Psoas muscle (tissue), 8 donors: Measurements from ENCODE around the gene FYN. TPM values are rescaled to one million over a fixed set of nuclear protein-coding genes. Genes with fewer than 3 reads are reported as not detected.
A peak's percentile ranks its signal among the peaks of the same experiment; 100 is the strongest.

ENCODE experiments used
- ATAC-seq, 4 donors: fragments of 200-7000 bp; cut with Tn5 transposase; one replicate each; pipeline ENCODE4 v1.9.1; 2020; ENCODE audit warnings: moderate library complexity in 3 of 4, mild to moderate bottlenecking in 2 of 4
- DNase-seq, 2 donors: peaks; one replicate each; pipeline ENCODE4 v3.0.0-alpha.2; 2020
- H3K27ac ChIP-seq: fragments of 200-600 bp; one replicate; pipeline ENCODE4 v1.8.0; 2022
- H3K27me3 ChIP-seq, 3 donors: fragments of 200-600 bp in 1 of 3; one replicate each; pipeline versions ENCODE4 v1.6.1 to v1.8.0; 2013 to 2022; ENCODE audit warnings: low read length in 2 of 3, mild to moderate bottlenecking in 2 of 3, moderate library complexity in 1 of 3; ENCODE audit not compliant: insufficient read depth in 3 of 3
- H3K36me3 ChIP-seq, 2 donors: fragments of 200-600 bp in 1 of 2; one replicate each; pipeline versions ENCODE4 v1.6.1 to v1.8.0; 2013 to 2022; ENCODE audit warnings: low read depth in 1 of 2, mild to moderate bottlenecking in 1 of 2, moderate library complexity in 1 of 2; ENCODE audit not compliant: insufficient read depth in 1 of 2
- H3K4me1 ChIP-seq: fragments of 200-600 bp; one replicate; pipeline ENCODE4 v1.8.0; 2022
- H3K4me3 ChIP-seq: fragments of 200-600 bp; one replicate; pipeline ENCODE4 v1.8.0; 2022; ENCODE audit warnings: mild to moderate bottlenecking
- H3K9me3 ChIP-seq: fragments of 200-600 bp; one replicate; pipeline ENCODE4 v1.8.0; 2022
- CTCF ChIP-seq: fragments of 200-600 bp; IDR thresholded peaks from one replicate; pipeline ENCODE4 v1.8.0; 2022; ENCODE audit warnings: antibody characterized with exemption
- WGBS, 3 donors: extraction: QIAGEN DNeasy Blood & Tissue Kit; methylation state at CpG; one replicate each; pipeline versions ENCODE4 v1.1.6 to v1.1.7; 2013; 5-methylcytosine and 5-hydroxymethylcytosine counted together
- intact Hi-C, 2 donors: fragments of 100-400 bp; cut with DNase I; formaldehyde crosslinking; loops; one replicate each; pipeline versions ENCODE4 v1.11.0 to v1.14.2; 2022
- polyA plus RNA-seq, 3 donors: library from polyadenylated mRNA; stranded (reverse); fragments of 200-250 nt; gene quantifications; one replicate each; pipeline ENCODE4 v1.2.3, GENCODE V29; 2013
- total RNA-seq, 4 donors: library from RNA; stranded (reverse); fragmentation: NEBNext Ultra II Directional in 2 of 4; extraction: Animal tissue kit (Norgen Biotek cat#: 25700) in 2 of 4; gene quantifications; one replicate each; pipeline versions ENCODE4 v1.2.1 to v1.2.4, GENCODE V29; 2021 to 2023
- donor health status: healthy with polysubstance abuse.
- donor health status: DM: no; HTN: no; CAD: no; lungs with moderate emphysema.
- donor health status: Bipolar disorder and iron deficiency.
- donor health status: healthy.
- donor health status: DM: yes; HTN: yes; CAD: no.
- donor health status: DM: no; HTN: no; CAD: no.
- donor health status: DM: no; HTN: no; CAD: no.
- donor health status: DM: yes; HTN: yes; CAD: no.

FYN gene
- total and polyA plus RNA-seq, 7 donors, result 7.1 to 27.8 (median 12.3) TPM

- H3K4me1 ChIP-seq, result no peaks in the 10 kb centered on the region
- H3K36me3 ChIP-seq, result no peaks in the 10 kb centered on the region
- H3K4me3 ChIP-seq, result no peak overlapping the region
- peak; percentile 39 to 61 for DNase-seq
- H3K27me3 ChIP-seq, result peaks cover 0 to 6% (median 1%) of the 10 kb centered on the region in 3 donors
- intact Hi-C loops, result no loop called here
- 24 to 32% (median 29%) methylated on average over 5 of the region's 5 CpGs for WGBS, 3 donors
- no peaks in the 10 kb centered on the region for H3K9me3 ChIP-seq
- H3K27ac ChIP-seq, result no peak overlapping the region
- peak; percentile 59 to 88 (median 72) for ATAC-seq
- TF ChIP-seq CTCF, result no peak
Observed at GRCh38 chr6:111918825-111919224, 45.6 kb upstream of the FYN start.

- no peak for DNase-seq
- no peak for TF ChIP-seq CTCF
- H3K36me3 ChIP-seq, result no peaks in the 10 kb centered on the region
- H3K4me3 ChIP-seq, result no peak overlapping the region
- no peak overlapping the region for H3K27ac ChIP-seq
- no peaks in the 10 kb centered on the region for H3K9me3 ChIP-seq
- peaks cover 0 to 6% (median 1%) of the 10 kb centered on the region in 3 donors for H3K27me3 ChIP-seq
- H3K4me1 ChIP-seq, result no peaks in the 10 kb centered on the region
- intact Hi-C loops, result no loop called here
- ATAC-seq, result no peak
Observed at GRCh38 chr6:111916747-111917146, 43.5 kb upstream of the FYN start.

- no peak for TF ChIP-seq CTCF
- Histone ChIP-seq H3K27me3 (no peaks in the 10 kb centered on the region), H3K27ac (no peak overlapping the region), H3K36me3 (no peaks in the 10 kb centered on the region), H3K4me1 (no peaks in the 10 kb centered on the region), H3K4me3 (no peak overlapping the region), H3K9me3 (no peaks in the 10 kb centered on the region)
- ATAC-seq (no peak), DNase-seq (no peak)
- 89 to 100% (median 96%) methylated on average over 1 of the region's 1 CpG for WGBS, 3 donors
- intact Hi-C loops, result no loop called here
Observed at GRCh38 chr6:111914617-111915016, 41.4 kb upstream of the FYN start.

GRCh38 chr6:111912904-111913303 is 39.7 kb upstream of the FYN start:
- DNase-seq, result no peak
- no peak for TF ChIP-seq CTCF
- 91 to 95% (median 91%) methylated on average over 2 of the region's 2 CpGs for WGBS, 3 donors
- Histone ChIP-seq H3K36me3 (no peaks in the 10 kb centered on the region), H3K4me3 (no peak overlapping the region), H3K27me3 (no peaks in the 10 kb centered on the region), H3K27ac (no peak overlapping the region), H3K9me3 (no peaks in the 10 kb centered on the region), H3K4me1 (no peaks in the 10 kb centered on the region)
- no peak for ATAC-seq
- intact Hi-C loops, result no loop called here

GRCh38 chr6:111911428-111911827 is 38.2 kb upstream of the FYN start:
- no peak overlapping the region for H3K4me3 ChIP-seq
- no peak for ATAC-seq
- intact Hi-C loops, result no loop called here
- H3K27ac ChIP-seq, result no peak overlapping the region
- no peak for TF ChIP-seq CTCF
- H3K27me3 ChIP-seq, result no peaks in the 10 kb centered on the region
- 59 to 76% (median 61%) methylated on average over 7 of the region's 7 CpGs for WGBS, 3 donors
- no peaks in the 10 kb centered on the region for H3K9me3 ChIP-seq
- no peaks in the 10 kb centered on the region for H3K4me1 ChIP-seq
- H3K36me3 ChIP-seq, result no peaks in the 10 kb centered on the region
- DNase-seq, result no peak
